VCaP (cell line): ENCODE results near the gene ARRB2.

ENCODE experiments used
- H3K27ac ChIP-seq: fragments of 450-650 bp; 2 replicates; pipeline ENCODE4 v1.5.1; 2017
- TF ChIP-seq, protein P1 (sequence below): fragments of 450-650 bp; conservative IDR thresholded peaks from 2 replicates; pipeline ENCODE4 v1.5.1; 2017; ENCODE audit warnings: mild to moderate bottlenecking, moderate library complexity

ARRB2 gene

GRCh38 chr17:4715063-4715744 is 4.8 kb downstream of the ARRB2 start:
- TF ChIP-seq, protein P1, sequence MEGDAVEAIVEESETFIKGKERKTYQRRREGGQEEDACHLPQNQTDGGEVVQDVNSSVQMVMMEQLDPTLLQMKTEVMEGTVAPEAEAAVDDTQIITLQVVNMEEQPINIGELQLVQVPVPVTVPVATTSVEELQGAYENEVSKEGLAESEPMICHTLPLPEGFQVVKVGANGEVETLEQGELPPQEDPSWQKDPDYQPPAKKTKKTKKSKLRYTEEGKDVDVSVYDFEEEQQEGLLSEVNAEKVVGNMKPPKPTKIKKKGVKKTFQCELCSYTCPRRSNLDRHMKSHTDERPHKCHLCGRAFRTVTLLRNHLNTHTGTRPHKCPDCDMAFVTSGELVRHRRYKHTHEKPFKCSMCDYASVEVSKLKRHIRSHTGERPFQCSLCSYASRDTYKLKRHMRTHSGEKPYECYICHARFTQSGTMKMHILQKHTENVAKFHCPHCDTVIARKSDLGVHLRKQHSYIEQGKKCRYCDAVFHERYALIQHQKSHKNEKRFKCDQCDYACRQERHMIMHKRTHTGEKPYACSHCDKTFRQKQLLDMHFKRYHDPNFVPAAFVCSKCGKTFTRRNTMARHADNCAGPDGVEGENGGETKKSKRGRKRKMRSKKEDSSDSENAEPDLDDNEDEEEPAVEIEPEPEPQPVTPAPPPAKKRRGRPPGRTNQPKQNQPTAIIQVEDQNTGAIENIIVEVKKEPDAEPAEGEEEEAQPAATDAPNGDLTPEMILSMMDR = no peak
- no peak overlapping the region for H3K27ac ChIP-seq

DNA sequence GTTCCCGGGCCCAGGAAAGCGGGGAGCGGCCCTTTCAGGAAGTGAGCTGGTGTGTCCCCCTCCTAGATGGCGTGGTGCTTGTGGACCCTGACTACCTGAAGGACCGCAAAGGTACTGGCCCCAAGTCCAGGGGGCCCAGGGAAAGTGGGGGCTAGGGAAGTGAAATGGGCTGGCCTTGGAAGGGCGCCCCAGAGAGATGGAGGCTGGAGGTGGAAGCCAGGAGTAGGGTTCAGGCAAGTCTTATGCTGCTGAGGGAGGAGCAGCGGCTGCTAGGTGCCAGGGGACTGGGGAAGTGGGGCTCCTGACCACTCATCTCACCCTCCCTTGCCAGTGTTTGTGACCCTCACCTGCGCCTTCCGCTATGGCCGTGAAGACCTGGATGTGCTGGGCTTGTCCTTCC is 5.6 kb downstream of the ARRB2 start:
- TF ChIP-seq, protein P1 = no peak
- no peak overlapping the region for H3K27ac ChIP-seq

DNA sequence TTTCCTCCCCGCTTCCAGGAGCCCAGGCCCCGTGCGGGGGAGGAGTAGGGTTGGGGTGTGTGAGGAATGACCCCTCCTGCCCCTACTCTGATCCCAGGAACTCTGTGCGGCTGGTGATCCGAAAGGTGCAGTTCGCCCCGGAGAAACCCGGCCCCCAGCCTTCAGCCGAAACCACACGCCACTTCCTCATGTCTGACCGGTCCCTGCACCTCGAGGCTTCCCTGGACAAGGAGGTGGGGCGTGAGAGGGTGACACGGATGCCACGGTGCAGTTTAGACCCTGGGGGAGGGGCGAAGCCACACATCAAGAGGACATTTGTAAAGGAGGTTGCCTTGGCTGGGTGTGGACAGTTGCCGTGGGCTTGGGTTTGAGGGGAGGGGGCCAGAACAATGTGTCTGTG is 7.4 kb downstream of the ARRB2 start:
- H3K27ac ChIP-seq = no peak overlapping the region
- TF ChIP-seq, protein P1 = no peak

DNA sequence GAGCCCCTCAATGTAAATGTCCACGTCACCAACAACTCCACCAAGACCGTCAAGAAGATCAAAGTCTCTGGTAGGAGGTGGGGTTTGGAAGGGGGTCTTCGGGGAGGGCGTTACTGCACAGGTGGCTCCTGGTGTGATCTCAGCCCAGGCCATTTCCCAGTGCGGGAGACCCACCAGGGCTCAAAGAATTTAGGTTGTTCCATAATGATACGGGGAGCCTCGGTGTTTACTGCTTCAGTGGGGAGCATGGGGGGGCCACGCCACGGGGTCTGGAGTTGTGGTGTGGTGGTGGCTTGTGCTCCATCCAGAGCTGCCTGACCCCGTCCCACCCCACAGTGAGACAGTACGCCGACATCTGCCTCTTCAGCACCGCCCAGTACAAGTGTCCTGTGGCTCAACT is 7.8 kb downstream of the ARRB2 start:
- TF ChIP-seq, protein P1 = no peak
- H3K27ac ChIP-seq = no peak overlapping the region

DNA sequence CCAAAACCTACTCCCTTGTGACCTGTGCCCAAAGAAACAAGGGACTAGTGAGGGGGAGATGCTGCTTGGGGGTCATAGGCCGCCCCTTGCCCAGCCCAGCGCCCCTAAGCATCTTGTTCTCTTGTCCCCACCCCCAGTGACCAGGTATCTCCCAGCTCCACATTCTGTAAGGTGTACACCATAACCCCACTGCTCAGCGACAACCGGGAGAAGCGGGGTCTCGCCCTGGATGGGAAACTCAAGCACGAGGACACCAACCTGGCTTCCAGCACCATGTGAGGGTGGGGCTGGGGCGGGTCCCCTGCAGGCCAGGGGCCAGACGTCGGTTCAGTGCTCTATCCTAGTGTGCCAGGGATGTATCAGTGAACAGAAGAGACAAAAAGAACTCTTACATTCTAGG is 8.7 kb downstream of the ARRB2 start:
- H3K27ac ChIP-seq = no peak overlapping the region
- TF ChIP-seq, protein P1 = no peak

DNA sequence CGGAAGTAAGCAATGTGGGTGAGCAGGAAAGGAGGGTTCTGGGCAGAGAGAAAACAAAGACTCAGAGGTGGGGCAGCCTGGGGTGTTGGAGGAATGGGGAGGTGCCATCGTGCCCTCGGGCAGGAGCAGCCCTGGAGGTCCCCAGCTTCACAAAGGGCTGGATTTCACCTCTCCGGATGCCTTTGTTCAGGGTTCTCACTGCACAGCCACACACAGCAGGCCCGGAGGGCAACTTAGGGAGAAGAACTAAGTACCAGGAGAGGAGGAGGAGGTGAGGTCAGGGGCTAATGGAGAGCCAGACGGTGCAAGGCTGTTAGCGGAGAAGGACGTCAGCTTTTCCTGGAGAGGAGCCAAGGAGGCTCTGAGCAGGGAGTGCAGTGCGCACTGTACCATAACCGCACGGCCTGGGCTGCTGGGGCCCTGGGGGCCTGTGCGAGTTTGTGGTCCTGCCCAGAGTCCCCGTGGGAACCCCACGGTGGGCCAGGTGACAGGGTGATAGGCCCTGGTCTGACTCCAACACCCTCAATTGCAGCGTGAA is 9.3 kb downstream of the ARRB2 start:
- TF ChIP-seq, protein P1 = no peak
- no peak overlapping the region for H3K27ac ChIP-seq

GRCh38 chr17:4720787-4721186 is 10.4 kb downstream of the ARRB2 start:
- TF ChIP-seq, protein P1 = no peak
- H3K27ac ChIP-seq = peak overlapping the region; percentile 71
